Panc1 (cell line): Measurements from ENCODE around the gene RNASEH2A.

ENCODE experiments used
- CTCF ChIP-seq: fragments of 450-650 bp; IDR thresholded peaks from 2 replicates; pipeline ENCODE4 v1.5.1; 2017; ENCODE audit warnings: mild to moderate bottlenecking
- POLR2AphosphoS5 ChIP-seq: IDR thresholded peaks from 2 replicates; pipeline ENCODE4 v1.6.1; 2012; ENCODE audit warnings: mild to moderate bottlenecking, low read depth, low read length, moderate library complexity
- TCF7L2 ChIP-seq: IDR thresholded peaks from 2 replicates; pipeline ENCODE4 v1.6.1; 2011; ENCODE audit warnings: mild to moderate bottlenecking, low read depth, low read length, inconsistent platforms
- TF ChIP-seq, protein P1 (sequence below), 2 experiments: IDR thresholded peaks; 2 replicates each; pipeline ENCODE4 v1.6.1; 2011 to 2012; ENCODE audit warnings: low read depth in 2 of 2, control low read depth in 1 of 2, low read length in 1 of 2, mild to moderate bottlenecking in 1 of 2, moderate library complexity in 1 of 2; ENCODE audit not compliant: insufficient read depth in 1 of 2

GRCh38 chr19:12772323-12772722, 34.1 kb upstream of the RNASEH2A start:
- no peak for TF ChIP-seq CTCF
- no peak for TF ChIP-seq POLR2AphosphoS5
- TF ChIP-seq, protein P1, sequence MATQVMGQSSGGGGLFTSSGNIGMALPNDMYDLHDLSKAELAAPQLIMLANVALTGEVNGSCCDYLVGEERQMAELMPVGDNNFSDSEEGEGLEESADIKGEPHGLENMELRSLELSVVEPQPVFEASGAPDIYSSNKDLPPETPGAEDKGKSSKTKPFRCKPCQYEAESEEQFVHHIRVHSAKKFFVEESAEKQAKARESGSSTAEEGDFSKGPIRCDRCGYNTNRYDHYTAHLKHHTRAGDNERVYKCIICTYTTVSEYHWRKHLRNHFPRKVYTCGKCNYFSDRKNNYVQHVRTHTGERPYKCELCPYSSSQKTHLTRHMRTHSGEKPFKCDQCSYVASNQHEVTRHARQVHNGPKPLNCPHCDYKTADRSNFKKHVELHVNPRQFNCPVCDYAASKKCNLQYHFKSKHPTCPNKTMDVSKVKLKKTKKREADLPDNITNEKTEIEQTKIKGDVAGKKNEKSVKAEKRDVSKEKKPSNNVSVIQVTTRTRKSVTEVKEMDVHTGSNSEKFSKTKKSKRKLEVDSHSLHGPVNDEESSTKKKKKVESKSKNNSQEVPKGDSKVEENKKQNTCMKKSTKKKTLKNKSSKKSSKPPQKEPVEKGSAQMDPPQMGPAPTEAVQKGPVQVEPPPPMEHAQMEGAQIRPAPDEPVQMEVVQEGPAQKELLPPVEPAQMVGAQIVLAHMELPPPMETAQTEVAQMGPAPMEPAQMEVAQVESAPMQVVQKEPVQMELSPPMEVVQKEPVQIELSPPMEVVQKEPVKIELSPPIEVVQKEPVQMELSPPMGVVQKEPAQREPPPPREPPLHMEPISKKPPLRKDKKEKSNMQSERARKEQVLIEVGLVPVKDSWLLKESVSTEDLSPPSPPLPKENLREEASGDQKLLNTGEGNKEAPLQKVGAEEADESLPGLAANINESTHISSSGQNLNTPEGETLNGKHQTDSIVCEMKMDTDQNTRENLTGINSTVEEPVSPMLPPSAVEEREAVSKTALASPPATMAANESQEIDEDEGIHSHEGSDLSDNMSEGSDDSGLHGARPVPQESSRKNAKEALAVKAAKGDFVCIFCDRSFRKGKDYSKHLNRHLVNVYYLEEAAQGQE (IDR thresholded peaks at IDR 0.05; ENCODE audit: insufficient read depth in 1 of 2, low read depth in 2 of 2, low read length in 1 of 2) = no peak
- no peak for TF ChIP-seq TCF7L2
